GM23248 (cell line): ENCODE data around the gene CLSTN2. TPM values are rescaled to one million over a fixed set of nuclear protein-coding genes. Genes with fewer than 3 reads are reported as not detected.

Source experiments
- DNase-seq: peaks from one replicate; pipeline ENCODE4 v3.0.0-alpha.2; 2015
- H2AFZ ChIP-seq: fragments of 200-600 bp; sonication (generic); 2 replicates; pipeline ENCODE4 v1.6.1; 2016; ENCODE audit warnings: antibody characterized with exemption
- H3F3A ChIP-seq: fragments of 200-600 bp; sonication (generic); 2 replicates; pipeline ENCODE4 v1.6.1; 2016; ENCODE audit warnings: mild to moderate bottlenecking, antibody characterized with exemption, mixed run types; ENCODE audit not compliant: insufficient read depth
- H3K27ac ChIP-seq: fragments of 200-600 bp; sonication (generic); 2 replicates; pipeline ENCODE4 v1.5.1; 2016; ENCODE audit warnings: mild to moderate bottlenecking
- H3K27me3 ChIP-seq: fragments of 200-600 bp; sonication (generic); replicated peaks from 2 replicates; pipeline ENCODE4 v1.6.1; 2016; ENCODE audit warnings: mild to moderate bottlenecking; ENCODE audit not compliant: insufficient read depth
- H3K36me3 ChIP-seq: fragments of 200-600 bp; sonication (generic); 2 replicates; pipeline ENCODE4 v1.6.1; 2016; ENCODE audit warnings: low read depth, mild to moderate bottlenecking
- H3K4me1 ChIP-seq: fragments of 200-600 bp; sonication (generic); 2 replicates; pipeline ENCODE4 v1.6.1; 2016; ENCODE audit warnings: mild to moderate bottlenecking; ENCODE audit not compliant: insufficient read depth
- H3K4me2 ChIP-seq: fragments of 200-600 bp; sonication (generic); one replicate; pipeline ENCODE4 v1.6.1; 2016; ENCODE audit warnings: mild to moderate bottlenecking; ENCODE audit not compliant: unreplicated experiment
- H3K4me3 ChIP-seq: fragments of 200-600 bp; sonication (generic); 2 replicates; pipeline ENCODE4 v1.5.1; 2016; ENCODE audit warnings: mild to moderate bottlenecking
- H3K79me2 ChIP-seq: fragments of 200-600 bp; sonication (generic); 2 replicates; pipeline ENCODE4 v1.6.1; 2016; ENCODE audit warnings: mild to moderate bottlenecking; ENCODE audit not compliant: insufficient read depth
- H3K9ac ChIP-seq: fragments of 200-600 bp; sonication (generic); 2 replicates; pipeline ENCODE4 v1.6.1; 2016; ENCODE audit warnings: mild to moderate bottlenecking
- H3K9me2 ChIP-seq: fragments of 200-600 bp; sonication (generic); 2 replicates; pipeline ENCODE4 v1.6.1; 2016; ENCODE audit warnings: mixed run types, mild to moderate bottlenecking, moderate library complexity; ENCODE audit not compliant: insufficient read depth
- H3K9me3 ChIP-seq: fragments of 200-600 bp; sonication (generic); one replicate; pipeline ENCODE4 v1.6.1; 2017; ENCODE audit warnings: low read depth
- H4K20me1 ChIP-seq: fragments of 200-600 bp; sonication (generic); 2 replicates; pipeline ENCODE4 v1.6.0; 2016; ENCODE audit not compliant: insufficient read depth
- EZH2 ChIP-seq: fragments of 200-600 bp; sonication (generic); IDR thresholded peaks from 2 replicates; pipeline ENCODE4 v1.6.1; 2018; ENCODE audit warnings: antibody characterized with exemption, mild to moderate bottlenecking; ENCODE audit not compliant: insufficient read depth, poor library complexity, severe bottlenecking
- EZH2phosphoT487 ChIP-seq: fragments of 200-600 bp; sonication (generic); IDR thresholded peaks from 2 replicates; pipeline ENCODE4 v1.6.1; 2018; ENCODE audit warnings: antibody characterized with exemption, moderate library complexity, mild to moderate bottlenecking, low read depth; ENCODE audit not compliant: insufficient read depth
- WGBS, 2 experiments: methylation state at CpG; one replicate each; pipeline ENCODE4 v1.1.6; 2015 to 2017; ENCODE audit warnings: low lambda C conversion rate in 2 of 2, low coverage in 1 of 2; ENCODE audit errors: missing lambda C conversion rate in 2 of 2; 5-methylcytosine and 5-hydroxymethylcytosine counted together
- in situ Hi-C: fragments of 300-500 bp; cut with MboI; formaldehyde crosslinking; loops from 2 replicates; pipeline ENCODE4 v1.15.0; 2020
- polyA plus RNA-seq: library from polyadenylated mRNA; unstranded; fragments of >200 nt; fragmentation: Nextera tagmentation; extraction: Ambion mirVana; gene quantifications from 2 replicates; pipeline ENCODE4 v1.2.1, GENCODE V29; 2016
- total RNA-seq: library from RNA; depleted of rRNA; stranded (reverse); fragments of >200 nt; shearing (Covaris generic); gene quantifications from 2 replicates; pipeline ENCODE4 v1.2.3, GENCODE V29; 2014

The CLSTN2 gene
- total and polyA plus RNA-seq, 2 experiments from 2014 or later: not detected

DNA sequence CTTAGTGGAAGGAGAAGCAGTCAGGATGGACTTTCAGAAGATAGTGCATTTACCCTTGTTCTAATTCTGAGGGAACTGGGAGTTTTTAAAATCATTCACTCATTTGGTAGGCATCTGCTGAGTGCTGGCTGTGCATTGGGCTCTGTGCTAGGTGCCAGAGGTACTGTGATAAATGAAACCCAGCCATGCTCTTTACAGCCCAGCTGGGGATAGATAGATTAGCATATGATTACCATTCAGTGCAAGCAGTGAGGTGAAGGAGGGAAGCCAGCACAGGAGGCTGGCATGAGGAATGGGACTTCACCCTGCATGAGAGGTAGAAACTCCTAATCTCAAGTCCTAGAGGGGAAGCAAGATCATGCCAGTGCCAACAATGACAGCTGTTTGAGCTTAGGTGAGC is 381.0 kb downstream of the CLSTN2 start:
- no peaks in the 10 kb centered on the region for H3K9me3 ChIP-seq
- H4K20me1 ChIP-seq: no peaks in the 10 kb centered on the region
- no peak overlapping the region for H3K9ac ChIP-seq
- H2AFZ ChIP-seq: no peak overlapping the region
- TF ChIP-seq EZH2phosphoT487: no peak
- peaks cover 43% of the 10 kb centered on the region for H3K27me3 ChIP-seq
- no peak for DNase-seq
- H3K27ac ChIP-seq: no peak overlapping the region
- no peaks in the 10 kb centered on the region for H3F3A ChIP-seq
- H3K4me3 ChIP-seq: no peak overlapping the region
- H3K79me2 ChIP-seq: no peaks in the 10 kb centered on the region
- no peaks in the 10 kb centered on the region for H3K9me2 ChIP-seq
- H3K4me2 ChIP-seq: no peak overlapping the region
- in situ Hi-C loops: no loop called here
- H3K36me3 ChIP-seq: no peaks in the 10 kb centered on the region
- no peaks in the 10 kb centered on the region for H3K4me1 ChIP-seq

DNA sequence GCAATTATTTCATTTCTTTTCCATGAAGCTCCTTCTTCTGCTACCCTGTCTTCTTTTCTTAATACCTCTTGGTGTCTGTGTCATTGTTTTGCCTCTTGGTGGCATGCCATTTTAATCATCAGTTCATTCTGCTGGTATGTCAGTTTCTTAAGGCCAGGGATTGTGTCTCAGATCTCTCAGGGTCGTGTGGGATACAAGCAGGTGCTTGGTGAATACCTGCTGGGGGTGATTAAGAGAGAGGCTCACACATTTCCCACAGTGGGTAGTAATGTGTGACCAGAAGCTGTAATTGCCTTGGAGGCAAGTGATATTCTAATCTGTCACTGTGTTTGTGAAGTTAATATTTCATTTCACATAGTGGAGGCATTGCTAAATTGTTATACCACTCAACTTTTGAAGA is 381.5 kb downstream of the CLSTN2 start:
- no peak for DNase-seq
- Histone ChIP-seq H3K9me2 (no peaks in the 10 kb centered on the region), H3K4me1 (no peaks in the 10 kb centered on the region), H3K27ac (no peak overlapping the region), H3K79me2 (no peaks in the 10 kb centered on the region), H3K27me3 (peaks cover 47% of the 10 kb centered on the region), H3K36me3 (no peaks in the 10 kb centered on the region), H2AFZ (no peak overlapping the region), H3K9me3 (no peaks in the 10 kb centered on the region), H3K9ac (no peak overlapping the region), H3K4me3 (no peak overlapping the region), H3F3A (no peaks in the 10 kb centered on the region), H4K20me1 (no peaks in the 10 kb centered on the region), H3K4me2 (no peak overlapping the region)
- 39 to 52% methylated on average over 1 of the region's 1 CpG for WGBS, 2 experiments
- in situ Hi-C loops: no loop called here
- TF ChIP-seq EZH2: no peak
- no peak for TF ChIP-seq EZH2phosphoT487

DNA sequence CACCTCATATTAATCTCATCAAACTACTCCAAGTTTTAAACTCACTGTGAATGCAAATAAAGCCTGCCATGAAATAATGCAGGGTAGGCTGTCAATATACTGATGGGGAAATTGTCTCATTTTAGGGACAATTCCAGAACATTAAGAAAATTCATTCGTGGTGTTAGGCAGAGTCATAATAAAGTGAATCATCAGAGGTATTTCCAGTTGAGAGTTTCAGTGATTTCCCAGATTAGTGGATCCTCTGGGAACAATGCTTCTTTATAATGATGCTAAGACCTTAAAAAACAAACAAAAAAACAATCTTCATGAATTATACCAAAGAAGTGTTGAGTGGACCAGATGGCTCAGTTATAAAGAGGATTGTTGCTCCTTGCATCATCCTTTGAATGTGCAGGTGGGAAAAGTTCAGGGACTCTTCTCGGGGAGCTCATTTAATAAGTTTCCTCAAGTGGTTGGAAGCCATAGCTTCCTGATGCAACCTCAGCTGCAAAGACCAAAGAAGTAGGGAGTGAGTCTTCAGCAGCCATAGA is 381.9 kb downstream of the CLSTN2 start:
- Histone ChIP-seq H4K20me1 (no peaks in the 10 kb centered on the region), H3K9me3 (no peaks in the 10 kb centered on the region), H3K9me2 (no peaks in the 10 kb centered on the region), H3K4me1 (no peaks in the 10 kb centered on the region), H3K4me3 (no peak overlapping the region), H3K36me3 (no peaks in the 10 kb centered on the region), H3K27ac (no peak overlapping the region), H3K27me3 (peaks cover 42% of the 10 kb centered on the region), H2AFZ (no peak overlapping the region), H3K79me2 (no peaks in the 10 kb centered on the region), H3K4me2 (no peak overlapping the region), H3F3A (no peaks in the 10 kb centered on the region), H3K9ac (no peak overlapping the region)
- in situ Hi-C loops: no loop called here
- 25 to 38% methylated on average over 2 of the region's 2 CpGs for WGBS, 2 experiments
- no peak for TF ChIP-seq EZH2phosphoT487
- no peak for TF ChIP-seq EZH2
- no peak for DNase-seq

- no peaks in the 10 kb centered on the region for H3K4me1 ChIP-seq
- in situ Hi-C loops: no loop called here
- no peaks in the 10 kb centered on the region for H3K9me2 ChIP-seq
- WGBS, 2 experiments: 33 to 35% methylated on average over 2 of the region's 2 CpGs
- H3K79me2 ChIP-seq: no peaks in the 10 kb centered on the region
- no peaks in the 10 kb centered on the region for H3F3A ChIP-seq
- no peak overlapping the region for H3K4me3 ChIP-seq
- DNase-seq: no peak
- H3K27ac ChIP-seq: no peak overlapping the region
- no peaks in the 10 kb centered on the region for H3K9me3 ChIP-seq
- no peak overlapping the region for H3K4me2 ChIP-seq
- H4K20me1 ChIP-seq: no peaks in the 10 kb centered on the region
- TF ChIP-seq EZH2 (no peak), EZH2phosphoT487 (no peak)
- peaks cover 37% of the 10 kb centered on the region for H3K27me3 ChIP-seq
- H3K9ac ChIP-seq: no peak overlapping the region
- H3K36me3 ChIP-seq: no peaks in the 10 kb centered on the region
- no peak overlapping the region for H2AFZ ChIP-seq
These were observed 384.8 kb downstream of the CLSTN2 start for GRCh38 chr3:140319739-140320138.

GRCh38 chr3:140323561-140323960 is 388.6 kb downstream of the CLSTN2 start:
- WGBS, 2 experiments: 74 to 80% methylated on average over 1 of the region's 1 CpG
- TF ChIP-seq EZH2 (no peak), EZH2phosphoT487 (no peak)
- DNase-seq: no peak
- no peak overlapping the region for H2AFZ ChIP-seq
- H3K4me3 ChIP-seq: no peak overlapping the region
- H3K27me3 ChIP-seq: peaks cover 35% of the 10 kb centered on the region; the same call in 1 of the 2 replicates
- H3F3A ChIP-seq: no peaks in the 10 kb centered on the region
- H3K9me2 ChIP-seq: no peaks in the 10 kb centered on the region
- no peak overlapping the region for H3K27ac ChIP-seq
- H3K36me3 ChIP-seq: no peaks in the 10 kb centered on the region
- H3K79me2 ChIP-seq: no peaks in the 10 kb centered on the region
- no peak overlapping the region for H3K9ac ChIP-seq
- no peaks in the 10 kb centered on the region for H3K9me3 ChIP-seq
- no peak overlapping the region for H3K4me2 ChIP-seq
- H3K4me1 ChIP-seq: no peaks in the 10 kb centered on the region
- H4K20me1 ChIP-seq: no peaks in the 10 kb centered on the region
- in situ Hi-C loops: no loop called here
